Activated CD4-positive, alpha-beta T cell treated with anti-CD3 and anti-CD28 coated beads for 48 hours (primary cell): ENCODE results near the gene GNLY.
"Not testable (repeated sequence)": the region's sequence is repeated elsewhere in the genome, so short reads cannot be mapped to it uniquely, and the experiment has no call there.

Experiments used
- DNase-seq: peaks from one replicate; pipeline ENCODE4 v3.0.0-alpha.2; 2020

GNLY gene

DNA sequence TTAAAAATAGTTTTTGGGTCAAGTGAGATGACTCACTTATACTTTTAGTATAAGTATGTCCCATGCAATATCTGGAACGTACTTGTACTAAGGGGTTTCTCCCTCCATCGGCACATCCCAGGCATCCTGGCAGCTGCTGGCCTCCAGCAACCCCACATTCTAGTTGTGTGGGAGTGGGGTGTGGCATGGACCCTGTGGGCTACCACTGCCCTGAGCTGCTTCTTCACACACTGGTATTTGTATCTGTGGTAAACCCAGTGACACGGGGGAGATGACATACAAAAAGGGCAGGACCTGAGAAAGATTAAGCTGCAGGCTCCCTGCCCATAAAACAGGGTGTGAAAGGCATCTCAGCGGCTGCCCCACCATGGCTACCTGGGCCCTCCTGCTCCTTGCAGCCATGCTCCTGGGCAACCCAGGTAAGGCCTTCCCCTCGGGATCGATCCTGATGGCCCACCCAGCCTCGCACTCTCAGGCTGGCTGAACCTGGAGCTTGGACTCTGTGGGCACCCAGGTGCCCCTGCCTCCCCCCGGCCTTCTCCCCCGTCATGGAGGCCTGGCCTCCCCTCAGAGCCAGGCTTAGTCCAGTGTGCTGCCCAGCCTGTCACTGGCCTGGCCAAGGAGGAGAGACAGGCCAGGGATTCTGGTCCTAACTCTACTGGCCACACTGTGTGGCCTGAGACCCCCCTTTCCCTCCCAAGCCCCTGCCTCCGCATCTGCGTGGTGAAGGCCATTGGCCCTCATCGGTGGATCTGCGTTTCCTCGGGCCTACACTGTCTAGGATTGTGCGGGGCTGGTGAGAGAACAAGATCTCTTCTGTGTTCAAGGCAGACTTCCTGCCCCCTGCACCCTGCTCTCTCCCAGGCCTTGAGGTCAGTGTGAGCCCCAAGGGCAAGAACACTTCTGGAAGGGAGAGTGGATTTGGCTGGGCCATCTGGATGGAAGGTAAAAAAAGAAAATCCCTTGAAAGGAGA is at the start of gene GNLY:
Gene GNLY, plus strand, starts transcription at position 307 of the 974 bp plus-strand sequence. Its CDS starts 61 bp downstream, at position 368.
- DNase-seq: no peak

DNA sequence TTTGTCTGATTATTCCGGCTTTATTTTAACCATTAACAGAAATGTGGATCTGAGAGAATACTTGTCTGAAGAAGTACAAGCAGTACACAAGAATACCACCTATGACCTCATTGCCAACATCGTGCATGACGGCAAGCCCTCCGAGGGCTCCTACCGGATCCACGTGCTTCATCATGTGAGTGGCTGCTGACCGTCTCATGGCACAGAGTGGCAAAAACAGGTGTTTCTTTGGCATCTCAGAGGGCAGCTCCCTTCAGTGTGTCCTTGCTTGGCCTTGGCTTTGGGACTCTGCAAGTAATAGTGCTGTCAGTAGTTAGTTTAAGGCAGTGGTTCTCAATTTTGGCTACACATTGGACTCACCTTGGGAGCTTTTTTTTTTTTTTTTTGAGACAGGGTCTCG is 49.2 kb upstream of the GNLY start:
- DNase-seq: no peak

DNA sequence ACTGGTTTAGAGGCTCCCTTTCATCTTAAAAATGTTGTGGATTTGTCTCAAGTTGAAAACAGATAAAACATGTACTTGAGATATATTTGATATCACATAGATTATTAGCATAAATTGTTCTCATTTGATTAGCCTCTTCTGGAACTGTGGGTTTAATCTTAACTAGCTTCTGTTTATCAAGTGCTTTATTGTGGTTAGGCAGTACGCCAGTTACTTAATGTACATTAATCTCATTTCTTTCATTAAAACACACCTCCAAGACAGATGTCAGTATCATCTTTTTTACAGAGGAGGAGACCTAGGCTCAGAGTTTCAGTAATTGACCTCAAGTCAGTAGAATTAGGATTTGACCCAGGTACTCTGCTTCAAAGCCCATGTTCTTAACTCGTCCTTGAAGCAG is 48.0 kb upstream of the GNLY start:
- DNase-seq: no peak

DNA sequence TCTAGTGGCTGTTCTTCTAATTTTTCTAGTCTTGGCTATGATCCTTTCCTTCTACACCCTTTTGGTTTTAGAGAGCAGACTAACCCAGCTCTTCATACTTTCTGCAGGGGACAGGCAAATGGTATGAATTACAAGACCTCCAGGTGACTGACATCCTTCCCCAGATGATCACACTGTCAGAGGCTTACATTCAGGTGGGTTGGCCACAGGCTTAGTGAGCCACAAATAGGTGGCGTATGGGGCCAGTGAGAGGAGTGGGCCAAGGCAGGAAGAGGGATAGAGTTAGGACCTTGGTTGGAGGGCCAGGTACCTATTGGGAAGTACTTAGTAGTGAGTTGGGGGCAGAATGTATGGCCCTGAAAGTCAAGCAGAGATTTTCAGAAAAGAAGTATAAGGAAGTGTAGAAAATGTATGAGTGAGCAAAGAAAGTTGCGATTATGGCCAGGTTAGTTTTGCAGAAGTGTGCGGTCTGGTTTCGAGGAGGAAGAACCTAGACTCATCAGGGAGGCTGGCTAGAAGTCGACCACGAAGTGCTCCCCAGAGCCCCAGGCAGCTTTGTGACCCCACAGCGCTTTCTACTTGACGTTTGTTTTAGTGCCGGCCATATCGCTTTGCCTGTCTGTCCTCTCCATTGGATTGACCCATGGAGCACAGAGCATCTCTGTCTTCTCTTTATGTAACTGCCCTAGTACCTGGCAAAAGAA is 46.2 kb upstream of the GNLY start:
- DNase-seq: no peak

DNA sequence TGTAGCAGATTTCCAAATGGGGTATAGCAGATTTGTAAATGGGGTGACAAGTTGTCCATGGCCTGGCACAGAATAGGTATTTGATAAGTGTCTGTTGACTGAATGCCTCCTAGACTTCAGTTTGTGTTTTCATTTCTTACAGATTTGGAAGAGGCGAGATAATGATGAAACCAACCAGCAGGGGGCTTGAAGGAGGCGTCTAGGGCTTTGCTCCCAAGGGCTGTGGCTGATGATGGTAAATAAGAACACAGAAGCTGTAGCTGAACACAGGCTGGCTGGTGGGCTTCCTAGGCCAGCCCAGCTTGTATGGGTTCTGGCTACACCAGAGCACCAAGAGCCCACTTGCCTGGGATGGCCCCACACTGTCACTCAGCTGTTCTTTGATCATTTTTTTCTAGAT is 45.5 kb upstream of the GNLY start:
- DNase-seq: peak; percentile 32

DNA sequence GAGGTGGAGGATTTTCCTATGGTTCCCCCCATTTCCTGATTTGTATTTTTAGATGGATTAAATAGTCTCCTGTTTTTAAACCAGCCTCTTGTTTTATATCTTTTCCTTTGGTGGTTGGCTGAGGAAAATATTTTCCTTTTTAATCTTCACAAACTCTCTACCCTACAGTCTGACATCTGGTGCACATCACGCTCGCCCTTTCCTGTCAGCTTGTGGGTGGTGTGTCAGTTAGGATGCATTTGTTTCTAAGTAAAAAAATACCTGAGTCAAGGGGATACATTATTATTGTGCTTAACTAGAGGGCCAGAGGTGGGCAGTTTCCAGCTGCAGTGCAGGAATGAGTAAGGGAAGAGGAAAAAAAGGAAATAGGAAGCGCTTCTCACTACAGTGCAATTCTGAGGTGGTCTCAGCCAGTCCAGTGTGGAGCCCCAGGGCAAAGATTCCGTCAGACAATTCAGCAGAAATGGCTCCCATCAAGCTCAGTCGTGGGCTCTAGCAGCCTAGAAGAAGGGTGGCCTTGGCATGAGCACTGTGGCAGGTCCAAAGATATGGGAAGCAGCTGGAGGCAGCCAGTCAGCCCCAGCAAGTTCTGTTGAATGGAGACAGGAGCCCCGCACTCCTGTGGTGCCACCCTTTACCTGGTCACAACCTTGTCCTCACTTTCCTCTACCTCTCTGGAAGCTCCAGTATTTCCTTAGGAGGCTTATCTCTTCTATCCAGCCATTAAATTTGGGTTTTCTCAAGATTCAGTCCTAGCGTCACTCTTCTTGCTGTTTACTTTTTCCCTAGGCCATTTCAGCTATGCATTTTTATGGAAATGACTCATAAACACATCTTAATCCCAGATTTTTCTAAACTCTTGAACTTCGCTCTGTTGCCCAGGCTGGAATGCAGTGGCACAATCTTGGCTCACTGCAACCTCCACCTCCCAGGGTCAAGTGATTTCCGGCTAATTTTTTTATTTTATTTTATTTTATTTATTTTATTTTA is 44.7 kb upstream of the GNLY start:
- DNase-seq: no peak

DNA sequence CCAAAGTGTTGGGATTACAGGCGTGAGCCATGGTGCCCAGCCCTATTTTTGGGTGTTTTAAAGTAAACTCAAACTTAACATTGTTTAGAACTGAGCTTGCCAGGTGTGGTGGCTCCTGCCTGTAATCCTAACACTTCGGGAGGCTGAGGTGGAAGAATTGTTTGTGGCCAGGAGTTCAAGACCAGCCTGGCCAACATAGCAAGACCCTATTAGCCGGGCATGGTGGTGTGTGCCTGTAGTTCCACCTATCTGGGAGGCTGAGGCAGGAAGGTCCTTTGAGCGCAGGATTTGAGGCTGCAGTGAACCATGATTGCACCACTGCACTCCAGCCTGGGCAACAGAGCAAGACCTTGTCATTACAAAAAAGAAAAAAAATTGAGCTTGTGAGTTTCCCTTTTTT is 43.7 kb upstream of the GNLY start:
- no peak for DNase-seq

DNA sequence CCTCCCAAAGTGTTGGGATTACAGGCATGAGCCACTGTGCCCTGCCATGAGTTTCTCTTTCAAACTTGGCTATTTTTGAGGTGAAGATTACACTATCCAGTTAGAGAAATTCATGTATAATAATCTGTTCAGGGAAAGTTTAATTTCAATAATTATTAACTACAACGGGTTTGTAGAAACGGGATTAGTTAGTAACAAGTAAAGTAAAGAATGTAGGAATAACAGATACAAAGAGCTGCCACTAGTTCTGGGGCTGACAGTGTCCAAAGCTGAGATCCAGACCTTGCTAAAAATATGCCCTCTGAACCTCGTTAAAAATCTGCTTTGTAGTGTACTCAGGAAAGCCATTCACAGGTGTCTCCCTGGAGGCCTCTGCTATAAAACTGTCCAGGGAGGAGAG is 43.1 kb upstream of the GNLY start:
- no peak for DNase-seq

DNA sequence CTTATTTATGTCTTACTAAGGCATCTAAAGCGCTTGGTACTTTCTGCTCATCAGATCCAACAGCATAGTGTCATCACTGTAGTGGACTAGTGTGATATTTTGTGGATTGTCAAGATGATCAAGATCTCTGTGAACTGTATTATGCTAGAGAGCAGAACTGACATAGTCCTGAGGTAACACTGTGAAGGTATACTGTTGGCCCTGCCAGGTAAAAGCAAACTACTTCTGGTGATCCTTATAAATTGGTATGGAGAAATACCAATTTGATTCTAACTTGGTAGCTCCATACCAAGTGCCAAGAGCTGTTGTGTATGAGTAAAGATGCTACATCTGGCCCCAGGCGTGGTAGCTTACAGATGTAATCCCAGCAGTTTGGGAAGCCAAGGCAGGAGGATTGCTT is 42.1 kb upstream of the GNLY start:
- no peak for DNase-seq

DNA sequence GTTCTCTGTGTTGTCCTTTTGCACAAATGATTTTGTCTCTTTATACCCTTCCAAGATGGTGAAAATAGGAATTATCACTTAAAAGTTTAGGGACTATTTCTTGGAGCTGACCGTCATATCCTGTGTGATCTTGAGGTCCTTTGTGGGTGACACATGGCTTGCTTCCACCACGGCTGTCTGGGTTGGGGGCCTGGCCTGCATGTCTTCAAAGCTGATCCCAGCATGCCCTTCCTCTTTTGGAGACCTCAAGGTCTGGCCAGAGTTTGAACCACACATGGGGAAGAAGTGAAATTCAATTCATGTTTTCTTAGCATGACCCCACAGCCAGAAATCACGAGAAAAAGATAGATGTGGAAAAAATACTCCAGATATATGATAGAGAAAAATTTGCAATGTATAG is 40.2 kb upstream of the GNLY start:
- DNase-seq: no peak

DNA sequence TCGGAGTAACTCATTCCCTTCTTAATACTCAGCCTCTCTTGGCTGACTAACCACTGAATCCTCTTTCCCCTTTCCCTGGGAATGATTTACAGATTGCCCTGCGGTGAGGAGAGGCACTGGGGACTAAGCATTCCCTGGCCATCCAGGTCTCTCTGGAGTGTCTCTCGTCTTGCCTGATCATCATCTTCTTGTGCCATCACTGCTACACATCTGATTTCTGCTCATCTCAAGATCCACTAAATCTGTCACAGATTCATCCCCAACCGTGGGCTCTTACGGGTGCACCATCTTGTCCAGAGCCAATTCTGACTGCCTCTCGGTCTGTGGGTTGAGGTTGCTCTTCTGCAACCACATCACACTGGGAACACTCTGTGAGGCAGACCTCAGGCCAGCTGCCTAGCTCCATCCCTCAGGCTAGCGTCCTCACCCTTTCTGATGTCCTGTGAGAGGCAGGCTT is 38.2 kb upstream of the GNLY start:
- no peak for DNase-seq

DNA sequence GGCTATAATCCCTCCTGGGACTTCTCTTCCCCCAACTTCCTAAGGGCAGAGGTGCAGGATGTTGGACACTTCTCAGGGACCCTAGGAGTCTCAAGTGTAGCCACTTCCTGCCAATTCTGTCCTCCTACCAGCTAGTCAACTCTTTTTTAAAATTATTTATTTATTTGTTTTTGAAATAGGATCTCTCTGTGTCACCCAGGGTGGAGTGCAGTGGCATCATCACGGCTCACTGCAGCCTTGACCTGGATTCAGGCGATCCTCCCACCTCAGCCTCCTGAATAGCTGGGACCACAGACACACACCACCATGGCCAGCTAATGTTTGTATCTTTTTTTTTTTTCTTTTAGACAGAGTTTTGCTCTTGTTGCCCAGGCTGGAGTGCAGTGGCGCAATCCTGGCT is 37.7 kb upstream of the GNLY start:
- DNase-seq: no peak

DNA sequence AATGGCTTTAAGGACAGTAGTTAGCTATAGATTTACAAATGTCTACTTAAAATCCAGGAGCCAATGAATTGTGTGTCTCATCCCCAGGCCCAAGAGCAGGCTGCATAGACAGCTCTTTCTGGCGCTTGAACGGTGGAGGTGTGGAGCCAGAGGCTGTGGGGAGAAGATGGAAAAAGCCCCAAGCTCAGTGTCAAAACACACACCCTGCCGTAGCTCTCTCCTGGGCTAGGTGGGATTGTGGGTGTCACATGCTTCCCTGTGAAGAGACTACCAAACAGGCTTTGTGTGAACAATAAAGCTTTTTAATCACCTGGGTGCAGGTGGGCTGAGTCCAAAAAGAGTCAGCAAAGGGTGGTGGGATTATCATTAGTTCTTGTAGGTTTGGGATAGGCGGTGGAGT is 36.8 kb upstream of the GNLY start:
- DNase-seq: not testable (repeated sequence)

DNA sequence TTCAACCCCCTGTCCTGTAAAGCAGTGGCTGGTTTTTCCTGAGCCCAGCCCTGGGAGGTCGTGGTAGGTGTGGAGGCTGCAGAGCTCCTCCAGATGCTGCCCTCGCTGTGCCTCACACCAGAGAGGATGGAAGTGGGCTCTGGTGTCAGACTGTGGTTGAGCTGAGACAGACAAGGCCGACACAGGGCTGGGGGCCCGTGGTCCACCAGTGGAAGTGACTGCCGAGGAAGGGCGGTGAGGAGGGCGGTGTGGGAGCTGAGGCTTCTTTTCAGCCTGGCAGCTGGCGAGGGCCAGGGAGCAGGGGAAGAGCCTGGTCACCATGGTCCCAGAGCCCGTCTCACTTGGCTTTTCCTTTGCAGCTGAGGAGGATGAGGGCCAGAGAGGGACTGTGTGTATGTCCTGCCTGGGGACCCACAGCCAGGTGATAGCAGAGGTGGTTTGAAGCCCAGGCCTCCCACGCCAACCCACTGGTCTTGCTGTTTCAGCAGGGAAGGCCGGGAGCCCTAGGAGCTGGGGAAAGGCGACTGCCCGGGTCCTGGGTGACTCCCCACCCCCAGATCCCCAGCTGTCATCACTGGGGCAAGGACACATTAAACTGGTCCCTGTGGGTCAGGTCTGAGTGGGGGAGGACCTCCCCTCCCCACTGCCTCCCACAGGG is 34.7 kb upstream of the GNLY start:
- DNase-seq: no peak

DNA sequence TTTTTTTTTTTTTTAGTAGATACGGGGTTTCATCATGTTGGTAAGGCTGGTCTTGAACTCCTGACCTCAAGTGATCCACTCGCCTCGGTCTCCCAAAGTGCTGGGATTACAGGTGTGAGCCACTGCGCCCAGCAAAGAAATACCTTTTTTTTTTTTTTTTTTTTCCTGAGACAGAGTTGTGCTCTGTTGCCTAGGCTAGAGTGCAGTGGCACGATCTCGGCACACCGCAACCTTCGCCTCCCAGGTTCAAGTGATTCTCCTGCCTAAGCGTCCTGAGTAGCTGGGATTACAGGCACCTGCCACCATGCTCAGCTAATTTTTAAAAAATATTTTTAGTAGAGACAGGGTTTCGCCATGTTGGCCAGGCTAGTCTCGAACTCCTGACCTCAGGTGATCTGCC is 33.9 kb upstream of the GNLY start:
- DNase-seq: not testable (repeated sequence)

DNA sequence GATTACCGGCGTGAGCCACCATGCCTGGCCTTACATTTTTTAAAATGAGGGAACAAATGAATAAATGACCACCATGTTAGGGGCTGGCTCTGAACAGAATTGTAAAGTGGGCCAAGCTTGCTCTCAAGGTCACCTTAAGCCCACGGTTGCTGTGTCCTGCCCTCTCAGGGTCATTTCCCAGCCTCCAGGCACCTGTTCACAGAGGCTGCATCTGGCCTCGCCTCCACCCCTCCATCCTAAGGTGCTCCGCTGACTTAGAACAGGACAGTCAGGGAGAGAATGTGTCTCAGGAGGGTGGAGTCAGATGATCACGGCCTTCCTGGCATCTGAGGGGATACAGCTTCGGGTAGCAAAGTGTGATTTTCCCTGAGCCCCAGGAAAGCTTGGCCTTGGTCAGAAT is 33.4 kb upstream of the GNLY start:
- DNase-seq: no peak

DNA sequence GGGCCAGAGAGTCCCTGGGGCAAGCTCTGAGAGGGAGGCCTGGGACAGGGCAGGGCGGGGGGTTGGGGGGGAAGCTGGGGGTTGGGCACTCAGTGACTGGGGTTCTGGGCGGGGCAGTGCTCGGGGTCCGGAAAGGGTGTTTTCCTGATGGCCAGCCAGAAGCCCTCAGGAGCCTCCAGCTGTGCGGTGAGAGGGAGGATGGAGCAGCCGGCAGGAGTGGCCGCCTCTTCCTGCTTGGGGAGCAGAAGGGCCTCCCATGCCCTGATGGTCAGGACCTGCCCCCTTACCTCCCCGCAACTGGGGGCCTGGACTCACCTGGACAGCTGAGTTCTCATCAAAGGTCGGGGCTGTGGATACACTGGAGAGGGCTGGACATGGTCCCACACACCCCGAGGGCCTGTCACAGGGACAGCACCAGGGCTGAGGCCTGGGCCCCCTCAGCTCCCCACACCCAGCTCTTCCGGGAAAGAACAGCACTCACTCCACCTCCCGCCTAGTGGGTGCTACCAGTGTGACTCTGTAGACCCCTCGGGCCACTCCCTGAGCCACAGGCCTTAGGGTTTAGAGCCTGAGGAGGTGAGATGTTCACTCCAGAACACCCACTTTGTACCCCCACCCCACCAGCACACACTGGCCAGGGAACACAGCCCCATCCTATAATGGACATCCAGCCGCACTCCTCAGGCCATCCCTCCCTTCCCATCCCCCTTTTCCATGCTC is 32.9 kb upstream of the GNLY start:
- no peak for DNase-seq

DNA sequence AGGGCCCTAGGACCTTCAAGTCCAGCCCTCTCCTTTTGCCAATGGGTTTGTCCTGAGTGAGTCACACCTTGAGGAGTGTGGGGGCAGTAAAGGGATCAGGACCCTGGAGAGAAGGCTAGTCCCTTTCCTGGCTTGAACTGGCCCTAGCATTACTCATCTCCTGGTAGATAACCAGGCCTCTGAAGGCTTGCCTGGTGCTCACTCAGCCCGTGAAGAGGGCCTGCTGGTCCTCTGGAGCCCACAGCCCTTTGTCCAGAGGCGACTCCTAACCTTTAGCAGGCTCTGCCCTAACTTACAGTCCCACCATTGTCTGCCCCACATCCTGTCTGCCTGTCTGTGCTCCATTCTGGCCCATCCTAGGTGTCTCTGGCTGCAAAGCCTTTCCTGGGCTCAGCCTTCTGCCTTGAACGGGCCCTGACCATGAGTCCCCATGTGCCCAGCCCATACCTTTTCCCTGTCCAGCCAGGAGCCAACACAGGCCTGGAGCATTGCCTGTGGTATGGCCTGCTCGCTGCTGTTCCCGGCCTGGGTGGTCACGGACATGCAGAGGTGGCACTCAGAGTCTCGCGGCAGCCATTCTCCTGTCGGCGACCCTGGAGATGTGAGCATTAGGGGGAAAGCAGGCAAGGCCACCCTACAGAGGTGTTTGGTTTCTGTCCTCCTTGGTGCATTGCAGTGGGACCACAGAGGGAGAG is 31.1 kb upstream of the GNLY start:
- DNase-seq: no peak

DNA sequence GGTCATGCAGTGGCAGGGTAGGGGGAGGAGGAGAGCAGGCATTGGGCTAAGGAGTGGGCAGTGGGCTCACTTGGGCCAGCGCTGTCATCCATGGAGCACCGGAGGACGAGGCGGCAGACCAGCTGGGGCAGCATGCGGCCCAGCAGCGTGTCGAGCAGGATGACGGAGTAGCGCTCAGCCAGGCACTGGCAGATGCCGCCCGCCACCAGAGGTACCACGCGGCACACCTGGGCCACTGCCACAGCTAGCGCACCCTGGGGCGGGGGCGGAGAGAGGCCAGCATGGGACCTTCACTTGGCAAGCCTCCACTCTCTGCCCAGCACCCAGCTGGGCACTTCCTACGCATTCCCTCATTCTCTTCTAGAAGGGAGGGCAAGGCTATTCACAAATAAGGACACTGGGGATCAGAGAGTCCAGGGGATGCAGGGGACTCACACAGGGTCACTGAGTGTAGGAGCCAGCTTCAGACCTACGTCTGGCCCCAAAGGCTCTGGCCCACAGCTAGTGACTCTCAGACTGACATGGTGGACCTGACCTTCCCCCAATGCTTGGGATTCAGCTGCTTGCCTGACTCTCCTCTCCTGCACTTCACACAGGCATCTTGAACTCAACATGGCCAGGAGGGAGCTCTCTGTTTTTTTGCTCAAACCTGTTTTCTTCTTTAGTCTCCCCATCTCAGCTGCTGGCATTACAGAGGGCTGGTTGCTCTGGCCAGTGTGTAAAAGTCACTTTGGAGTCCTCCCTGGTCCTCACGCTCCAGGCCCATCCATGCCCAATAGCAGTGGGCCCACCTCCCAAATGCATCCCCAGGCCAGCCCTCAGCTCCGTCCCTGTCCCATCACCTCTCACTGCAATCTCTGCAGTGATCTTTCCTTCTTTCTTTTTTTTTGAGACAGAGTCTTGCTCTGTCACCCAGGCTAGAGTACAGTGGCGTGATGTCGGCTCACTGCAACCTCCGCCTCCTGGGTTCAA is 30.3 kb upstream of the GNLY start:
- no peak for DNase-seq
